Memory B cell (primary cell): Measurements from ENCODE around the gene PACS1.

ENCODE experiments used
- ATAC-seq: fragments of 150-1000 bp; cut with Tn5 transposase; 2 replicates; pipeline ENCODE4 v1.10.0; 2021; ENCODE audit warnings: low read depth, mild to moderate bottlenecking, moderate library complexity
- DNase-seq, 2 donors: peaks; one replicate each; pipeline ENCODE4 v3.0.0; 2022; ENCODE audit warnings: low spot score in 2 of 2
- H3K27ac Mint-ChIP-seq: one replicate; pipeline ENCODE4 v1.8.0; 2022; ENCODE audit warnings: mild to moderate bottlenecking, moderate library complexity, mixed read lengths
- H3K27me3 Mint-ChIP-seq: one replicate; pipeline ENCODE4 v1.8.0; 2022; ENCODE audit warnings: mixed read lengths
- H3K36me3 Mint-ChIP-seq: one replicate; pipeline ENCODE4 v1.8.0; 2022; ENCODE audit warnings: mild to moderate bottlenecking, mixed read lengths
- H3K4me1 Mint-ChIP-seq: one replicate; pipeline ENCODE4 v1.8.0; 2022; ENCODE audit warnings: mixed read lengths
- H3K4me3 Mint-ChIP-seq: one replicate; pipeline ENCODE4 v1.8.0; 2022; ENCODE audit warnings: mild to moderate bottlenecking, moderate library complexity, mixed read lengths
- H3K9me3 Mint-ChIP-seq: one replicate; pipeline ENCODE4 v1.8.0; 2022; ENCODE audit warnings: mixed read lengths

PACS1 gene

DNA sequence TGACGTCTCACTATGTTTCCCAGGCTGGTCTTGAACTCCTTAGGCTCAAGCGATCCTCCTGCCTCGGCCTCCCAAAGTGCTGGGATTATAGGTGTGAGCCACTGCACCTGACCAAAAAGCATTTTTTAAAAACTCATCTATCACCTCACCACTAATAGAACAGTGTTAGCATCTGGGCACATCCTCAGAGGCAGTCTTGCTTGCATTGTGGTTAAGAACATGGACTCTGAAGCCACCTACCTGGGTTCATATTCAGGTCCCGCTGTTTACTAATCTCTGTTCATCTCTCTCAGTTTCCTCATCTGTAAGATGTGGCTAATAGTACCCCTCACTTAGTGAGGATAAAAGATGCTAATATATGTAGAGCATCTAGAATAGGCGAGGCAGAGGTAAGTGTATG lies 90.6 kb downstream of the PACS1 start:
- Mint-ChIP-seq H3K27ac (peak overlapping the region; percentile 41), H3K4me1 (peaks cover 18% of the 10 kb centered on the region), H3K4me3 (no peak overlapping the region), H3K36me3 (peaks cover 3% of the 10 kb centered on the region), H3K27me3 (no peaks in the 10 kb centered on the region), H3K9me3 (no peaks in the 10 kb centered on the region)
- DNase-seq, result no peak
- no peak for ATAC-seq

- H3K4me1 Mint-ChIP-seq, result peaks cover 22% of the 10 kb centered on the region
- H3K27me3 Mint-ChIP-seq, result no peaks in the 10 kb centered on the region
- H3K27ac Mint-ChIP-seq, result no peak overlapping the region
- DNase-seq, result no peak
- H3K36me3 Mint-ChIP-seq, result peaks cover 15% of the 10 kb centered on the region
- H3K9me3 Mint-ChIP-seq, result no peaks in the 10 kb centered on the region
- H3K4me3 Mint-ChIP-seq, result no peak overlapping the region
- ATAC-seq, result no peak
Measured at GRCh38 chr11:66168289-66168688, 98.2 kb downstream of the PACS1 start.

DNA sequence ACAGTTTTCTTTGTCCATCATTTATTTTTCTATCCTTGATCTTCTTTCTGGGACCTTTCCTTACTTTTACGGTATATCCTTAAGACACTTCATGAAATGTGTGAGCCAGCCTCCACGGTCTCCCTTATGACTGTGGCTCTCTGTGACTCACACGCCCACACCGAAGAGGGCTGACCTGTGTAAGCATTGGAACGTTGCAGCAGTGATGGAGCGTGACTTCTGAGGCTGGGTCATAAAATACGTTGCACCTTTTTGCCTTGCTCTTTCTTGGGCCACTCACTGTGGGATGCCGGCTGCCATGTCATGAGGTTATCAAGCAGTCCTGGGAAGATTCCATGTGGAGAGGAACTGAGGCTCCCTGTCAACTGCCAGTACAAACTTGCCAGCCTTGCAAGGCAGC lies 102.1 kb downstream of the PACS1 start:
- Mint-ChIP-seq H3K36me3 (peaks cover 19% of the 10 kb centered on the region), H3K27ac (no peak overlapping the region), H3K4me1 (peaks cover 19% of the 10 kb centered on the region), H3K9me3 (no peaks in the 10 kb centered on the region), H3K27me3 (no peaks in the 10 kb centered on the region), H3K4me3 (no peak overlapping the region)
- ATAC-seq (no peak), DNase-seq (no peak)

DNA sequence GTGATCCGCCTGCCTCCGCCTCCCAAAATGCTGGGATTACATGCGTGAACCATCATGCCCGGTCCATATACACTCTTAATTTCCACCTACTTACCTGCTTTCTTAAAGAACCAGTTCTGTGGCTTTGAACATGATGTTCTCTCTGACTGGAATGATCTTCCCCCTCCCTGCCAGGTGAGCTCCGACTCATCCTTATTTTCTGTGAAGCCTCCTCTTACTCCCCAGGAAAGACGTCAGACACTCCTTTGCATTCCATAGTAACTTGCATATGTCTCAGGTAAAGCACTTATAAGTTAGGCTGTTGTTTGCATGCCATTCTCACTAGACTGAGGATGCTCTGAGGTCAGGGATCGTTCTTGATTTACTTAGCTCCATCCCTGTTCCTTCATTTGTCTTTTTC lies 106.6 kb downstream of the PACS1 start:
- ATAC-seq (no peak), DNase-seq (no peak)
- Mint-ChIP-seq H3K27ac (no peak overlapping the region), H3K4me1 (peaks cover 24% of the 10 kb centered on the region), H3K36me3 (peaks cover 18% of the 10 kb centered on the region), H3K27me3 (no peaks in the 10 kb centered on the region), H3K9me3 (peaks cover 1% of the 10 kb centered on the region), H3K4me3 (no peak overlapping the region)

- no peak overlapping the region for H3K4me3 Mint-ChIP-seq
- ATAC-seq (no peak), DNase-seq (no peak)
- H3K27ac Mint-ChIP-seq, result no peak overlapping the region
- H3K4me1 Mint-ChIP-seq, result peaks cover 21% of the 10 kb centered on the region
- H3K9me3 Mint-ChIP-seq, result peaks cover 1% of the 10 kb centered on the region
- no peaks in the 10 kb centered on the region for H3K27me3 Mint-ChIP-seq
- H3K36me3 Mint-ChIP-seq, result peaks cover 14% of the 10 kb centered on the region
Measured at GRCh38 chr11:66178183-66178582, 108.1 kb downstream of the PACS1 start.

- H3K27ac Mint-ChIP-seq, result peak overlapping the region; percentile 67
- ATAC-seq, result no peak
Measured at GRCh38 chr11:66178871-66179270, 108.8 kb downstream of the PACS1 start.

DNA sequence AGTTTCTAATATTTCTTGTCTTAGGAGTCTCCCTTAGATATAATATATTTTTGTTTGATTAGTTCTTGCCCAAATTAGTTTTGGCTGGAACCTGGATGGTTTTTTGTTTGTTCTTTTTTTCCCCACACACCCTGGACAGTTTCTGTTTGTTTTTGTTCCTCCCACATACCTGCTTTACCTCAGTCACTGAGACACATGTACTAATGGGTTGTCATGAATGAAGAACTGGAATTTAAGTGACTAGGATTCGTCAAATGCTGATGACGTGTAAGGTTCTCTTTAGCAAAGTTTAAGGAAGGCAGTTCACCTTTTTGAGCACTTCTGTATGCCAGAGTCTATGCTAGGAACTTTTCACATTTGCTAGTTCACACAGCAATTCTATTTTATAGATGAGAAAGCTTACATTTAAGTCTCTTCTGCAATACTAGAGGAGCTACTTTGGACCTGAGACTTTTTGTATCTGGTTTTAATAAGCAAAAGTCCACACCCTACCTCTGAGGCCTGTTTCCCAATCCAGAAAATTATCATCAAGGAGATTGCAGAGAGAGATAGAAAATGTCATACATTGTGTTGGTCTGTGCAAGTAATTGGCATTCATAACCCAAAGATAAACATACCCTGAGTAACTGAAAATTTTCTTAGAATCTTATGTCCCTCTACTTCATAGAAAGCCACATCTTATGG lies 111.7 kb downstream of the PACS1 start:
- ATAC-seq (no peak), DNase-seq (no peak)
- H3K27ac Mint-ChIP-seq, result peak overlapping the region; percentile 41
- no peaks in the 10 kb centered on the region for H3K27me3 Mint-ChIP-seq
- peaks cover 1% of the 10 kb centered on the region for H3K9me3 Mint-ChIP-seq
- H3K4me1 Mint-ChIP-seq, result peaks cover 22% of the 10 kb centered on the region
- no peak overlapping the region for H3K4me3 Mint-ChIP-seq
- H3K36me3 Mint-ChIP-seq, result peaks cover 4% of the 10 kb centered on the region

More at GRCh38 chr11:66178871-66179270, 108.8 kb downstream of the PACS1 start:
- peaks cover 26% of the 10 kb centered on the region for H3K4me1 Mint-ChIP-seq
- no peak for DNase-seq
- peaks cover 1% of the 10 kb centered on the region for H3K9me3 Mint-ChIP-seq
- no peaks in the 10 kb centered on the region for H3K27me3 Mint-ChIP-seq
- no peak overlapping the region for H3K4me3 Mint-ChIP-seq
- peaks cover 10% of the 10 kb centered on the region for H3K36me3 Mint-ChIP-seq

- Mint-ChIP-seq H3K27me3 (no peaks in the 10 kb centered on the region), H3K4me3 (no peak overlapping the region), H3K9me3 (peaks cover 2% of the 10 kb centered on the region), H3K36me3 (peaks cover 10% of the 10 kb centered on the region), H3K4me1 (peaks cover 19% of the 10 kb centered on the region), H3K27ac (no peak overlapping the region)
- peak in 1 of 2 donors; percentile 6 for DNase-seq
- peak; percentile 94 for ATAC-seq
Measured at GRCh38 chr11:66183494-66184048, 113.5 kb downstream of the PACS1 start.

GRCh38 chr11:66184728-66185127 lies 114.7 kb downstream of the PACS1 start:
- Mint-ChIP-seq H3K27ac (peak overlapping the region; percentile 55), H3K4me1 (peaks cover 15% of the 10 kb centered on the region), H3K4me3 (no peak overlapping the region), H3K36me3 (peaks cover 14% of the 10 kb centered on the region), H3K9me3 (peaks cover 2% of the 10 kb centered on the region), H3K27me3 (no peaks in the 10 kb centered on the region)
- ATAC-seq (no peak), DNase-seq (no peak)

GRCh38 chr11:66186470-66186869 lies 116.4 kb downstream of the PACS1 start:
- no peaks in the 10 kb centered on the region for H3K27me3 Mint-ChIP-seq
- DNase-seq, result no peak
- H3K36me3 Mint-ChIP-seq, result peaks cover 16% of the 10 kb centered on the region
- no peak overlapping the region for H3K27ac Mint-ChIP-seq
- no peak overlapping the region for H3K4me3 Mint-ChIP-seq
- no peak for ATAC-seq
- H3K4me1 Mint-ChIP-seq, result peaks cover 17% of the 10 kb centered on the region
- peaks cover 2% of the 10 kb centered on the region for H3K9me3 Mint-ChIP-seq

GRCh38 chr11:66187453-66187852 lies 117.4 kb downstream of the PACS1 start:
- peaks cover 17% of the 10 kb centered on the region for H3K4me1 Mint-ChIP-seq
- DNase-seq (no peak), ATAC-seq (no peak)
- H3K27ac Mint-ChIP-seq, result no peak overlapping the region
- H3K9me3 Mint-ChIP-seq, result peaks cover 2% of the 10 kb centered on the region
- no peak overlapping the region for H3K4me3 Mint-ChIP-seq
- H3K27me3 Mint-ChIP-seq, result no peaks in the 10 kb centered on the region
- H3K36me3 Mint-ChIP-seq, result peaks cover 19% of the 10 kb centered on the region

DNA sequence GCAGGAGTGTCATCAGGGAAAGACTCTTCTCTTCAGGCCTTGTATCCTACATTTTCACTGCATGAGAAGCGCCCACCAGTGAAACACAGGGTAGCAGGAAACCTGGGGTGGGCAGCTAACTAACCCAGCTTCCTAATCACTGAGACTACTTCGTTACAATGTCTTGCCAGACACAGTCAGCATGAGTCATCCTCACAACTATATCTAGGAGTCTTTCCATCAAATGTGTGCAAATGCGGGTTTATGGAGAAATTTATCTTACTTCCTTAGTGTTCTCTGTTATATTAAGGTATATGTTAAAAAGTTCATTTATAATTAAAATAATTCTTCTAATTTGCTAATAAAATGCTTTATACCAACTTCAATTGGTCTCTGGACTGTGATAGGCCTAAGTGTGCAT lies 118.5 kb downstream of the PACS1 start:
- peaks cover 22% of the 10 kb centered on the region for H3K36me3 Mint-ChIP-seq
- H3K27me3 Mint-ChIP-seq, result no peaks in the 10 kb centered on the region
- no peak for DNase-seq
- H3K4me1 Mint-ChIP-seq, result peaks cover 15% of the 10 kb centered on the region
- no peak for ATAC-seq
- peaks cover 2% of the 10 kb centered on the region for H3K9me3 Mint-ChIP-seq
- no peak overlapping the region for H3K4me3 Mint-ChIP-seq
- H3K27ac Mint-ChIP-seq, result no peak overlapping the region

GRCh38 chr11:66189031-66189745 lies 119.1 kb downstream of the PACS1 start:
- DNase-seq (no peak), ATAC-seq (no peak)
- Mint-ChIP-seq H3K4me3 (no peak overlapping the region), H3K27me3 (no peaks in the 10 kb centered on the region), H3K9me3 (peaks cover 2% of the 10 kb centered on the region), H3K27ac (no peak overlapping the region), H3K4me1 (peaks cover 12% of the 10 kb centered on the region), H3K36me3 (peaks cover 22% of the 10 kb centered on the region)

- no peak for ATAC-seq
Measured at GRCh38 chr11:66190786-66191185, 120.7 kb downstream of the PACS1 start.

More at GRCh38 chr11:66190786-66191185, 120.7 kb downstream of the PACS1 start:
- Mint-ChIP-seq H3K4me3 (no peak overlapping the region), H3K4me1 (peaks cover 8% of the 10 kb centered on the region), H3K27me3 (no peaks in the 10 kb centered on the region), H3K27ac (no peak overlapping the region), H3K36me3 (peaks cover 25% of the 10 kb centered on the region), H3K9me3 (peaks cover 2% of the 10 kb centered on the region)
- DNase-seq, result no peak
